HG03280 (cell line): Measurements from ENCODE around the gene WARS2.
"Not testable (repeated sequence)": the region's sequence is repeated elsewhere in the genome, so short reads cannot be mapped to it uniquely, and the experiment has no call there.

Experiments
- ATAC-seq: cut with Tn5 transposase; IDR thresholded peaks from one replicate; pipeline ENCODE4 v1.9.1; 2021; ENCODE audit warnings: mild to moderate bottlenecking, moderate library complexity; ENCODE audit not compliant: unreplicated experiment

The WARS2 gene

GRCh38 chr1:119139857-119140176 lies 636 bp downstream of the WARS2 start:
- peak; percentile 29 for ATAC-seq

GRCh38 chr1:119139403-119139802 lies 1.1 kb downstream of the WARS2 start:
- peak; percentile 29 for ATAC-seq

GRCh38 chr1:119136401-119136800 lies 4.1 kb downstream of the WARS2 start:
- no peak for ATAC-seq

GRCh38 chr1:119133987-119134386 lies 6.5 kb downstream of the WARS2 start:
- ATAC-seq = no peak

GRCh38 chr1:119132179-119132578 lies 8.3 kb downstream of the WARS2 start:
- no peak for ATAC-seq

GRCh38 chr1:119125874-119126273 lies 14.6 kb downstream of the WARS2 start:
- no peak for ATAC-seq

GRCh38 chr1:119124764-119125163 lies 15.7 kb downstream of the WARS2 start:
- no peak for ATAC-seq

- not testable (repeated sequence) for ATAC-seq
These were observed 18.6 kb downstream of the WARS2 start for GRCh38 chr1:119121872-119122271.

GRCh38 chr1:119116725-119117124 lies 23.7 kb downstream of the WARS2 start:
- no peak for ATAC-seq

- ATAC-seq = no peak
These were observed 24.7 kb downstream of the WARS2 start for GRCh38 chr1:119115736-119116135.

- no peak for ATAC-seq
These were observed 25.1 kb downstream of the WARS2 start for GRCh38 chr1:119115311-119115710.

GRCh38 chr1:119114786-119115185 lies 25.7 kb downstream of the WARS2 start:
- no peak for ATAC-seq

- no peak for ATAC-seq
These were observed 27.7 kb downstream of the WARS2 start for GRCh38 chr1:119112791-119113190.

GRCh38 chr1:119112244-119112643 lies 28.2 kb downstream of the WARS2 start:
- ATAC-seq = no peak

- no peak for ATAC-seq
These were observed 31.5 kb downstream of the WARS2 start for GRCh38 chr1:119108988-119109387.

- ATAC-seq = no peak
These were observed 36.7 kb downstream of the WARS2 start for GRCh38 chr1:119103764-119104163.

GRCh38 chr1:119102051-119102450 lies 38.4 kb downstream of the WARS2 start:
- ATAC-seq = no peak

- ATAC-seq = no peak
These were observed 38.9 kb downstream of the WARS2 start for GRCh38 chr1:119101563-119101962.

- ATAC-seq = no peak
These were observed 40.7 kb downstream of the WARS2 start for GRCh38 chr1:119099775-119100174.

GRCh38 chr1:119097380-119097779 lies 43.1 kb downstream of the WARS2 start:
- ATAC-seq = no peak

- ATAC-seq = no peak
These were observed 46.7 kb downstream of the WARS2 start for GRCh38 chr1:119093721-119094120.

GRCh38 chr1:119091618-119092017 lies 48.8 kb downstream of the WARS2 start:
- no peak for ATAC-seq

GRCh38 chr1:119090250-119090649 lies 50.2 kb downstream of the WARS2 start:
- ATAC-seq = no peak

GRCh38 chr1:119086830-119087229 lies 53.6 kb downstream of the WARS2 start:
- no peak for ATAC-seq
